Gastrocnemius medialis (tissue), 4 donors: ENCODE measurements around the gene AXL. TPM values are rescaled to one million over a fixed set of nuclear protein-coding genes. Genes with fewer than 3 reads are reported as not detected.

ENCODE experiments used
- ATAC-seq, 2 donors: fragments of 150-250 bp; one replicate each; pipeline ENCODE4 v1.9.1; 2016
- DNase-seq, 2 donors: peaks; one replicate each; pipeline ENCODE4 v3.0.0-alpha.2; 2019
- H3K27ac ChIP-seq, 4 donors: fragments of 200-600 bp; sonication (generic); 1 replicate in 1 of 4; 2 replicates in 3 of 4; pipeline ENCODE4 v1.5.1; 2016 to 2018; ENCODE audit warnings: mild to moderate bottlenecking in 2 of 4, moderate library complexity in 1 of 4
- H3K27me3 ChIP-seq, 3 donors: fragments of 200-600 bp; sonication (generic) in 2 of 3; 1 replicate in 1 of 3; 2 replicates in 2 of 3; pipeline versions ENCODE4 v1.5.1 to v1.6.0; 2016 to 2019; ENCODE audit warnings: mild to moderate bottlenecking in 1 of 3, moderate library complexity in 1 of 3
- H3K36me3 ChIP-seq, 2 donors: fragments of 200-600 bp; sonication (generic) in 1 of 2; one replicate each; pipeline ENCODE4 v1.5.1; 2017 to 2018
- H3K4me1 ChIP-seq, 2 donors: fragments of 200-600 bp; sonication (generic) in 1 of 2; one replicate each; pipeline ENCODE4 v1.5.1; 2016 to 2017; ENCODE audit warnings: mild to moderate bottlenecking in 2 of 2
- H3K4me3 ChIP-seq, 4 donors: fragments of 200-600 bp; sonication (generic) in 3 of 4; 1 replicate in 1 of 4; 2 replicates in 3 of 4; pipeline ENCODE4 v1.5.1; 2016 to 2019; ENCODE audit warnings: mild to moderate bottlenecking in 2 of 4
- H3K9me3 ChIP-seq, 3 donors: fragments of 200-600 bp; sonication (generic) in 2 of 3; 1 replicate in 1 of 3; 2 replicates in 2 of 3; pipeline ENCODE4 v1.5.1; 2016 to 2019
- POLR2A ChIP-seq, 2 donors: fragments of 450-650 bp; IDR thresholded peaks; one replicate each; pipeline ENCODE4 v1.6.1; 2017; ENCODE audit warnings: antibody characterized with exemption in 2 of 2, mild to moderate bottlenecking in 2 of 2, moderate library complexity in 2 of 2
- in situ Hi-C, 4 donors: fragments of 200-750 bp; cut with MboI; loops; one replicate each; pipeline versions ENCODE4 v1.15.0 to v1.8.0; 2017; ENCODE audit warnings: low sequenced_read_pairs in 4 of 4
- intact Hi-C: fragments of 100-400 bp; cut with DNase I; formaldehyde crosslinking; loops from one replicate; pipeline ENCODE4 v1.15.1; 2023; ENCODE audit warnings: low total_unique reads
- total RNA-seq, 4 donors: library from RNA; depleted of rRNA; stranded (reverse); fragments of >200 nt; gene quantifications; one replicate each; pipeline versions ENCODE4 v1.1.0 to v1.2.3, GENCODE V29; 2016
- TF ChIP-seq, protein P1 (sequence below), 5 experiments: fragments of 450-650 bp in 3 of 5; fragments of 200-600 bp in 2 of 5; sonication (generic) in 2 of 5; IDR thresholded peaks in 4 of 5; conservative IDR thresholded peaks in 1 of 5; 1 replicate in 4 of 5; 2 replicates in 1 of 5; pipeline ENCODE4 v1.5.1; 2016 to 2019; ENCODE audit warnings: antibody characterized with exemption in 5 of 5, mild to moderate bottlenecking in 3 of 5, moderate library complexity in 3 of 5

The AXL gene
- total RNA-seq, 4 donors from 2014 or later, result 17.4 to 49.2 (median 37.4) TPM

DNA sequence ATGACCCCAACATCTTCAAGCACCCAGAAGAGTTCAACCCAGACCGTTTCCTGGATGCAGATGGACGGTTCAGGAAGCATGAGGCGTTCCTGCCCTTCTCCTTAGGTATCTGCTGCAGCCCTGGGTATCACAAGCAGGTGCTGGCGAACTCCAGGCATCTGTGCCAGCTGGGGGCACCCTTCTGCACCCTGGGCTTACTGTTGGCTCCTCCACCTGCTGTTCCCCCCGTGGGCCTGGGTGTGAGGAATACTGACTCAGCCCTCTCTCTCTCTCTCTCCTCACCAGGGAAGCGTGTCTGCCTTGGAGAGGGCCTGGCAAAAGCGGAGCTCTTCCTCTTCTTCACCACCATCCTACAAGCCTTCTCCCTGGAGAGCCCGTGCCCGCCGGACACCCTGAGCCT is 13.0 kb upstream of the AXL start:
- no peak for DNase-seq
- H3K27ac ChIP-seq, result peak overlapping the region in 3 of 4 donors; percentile 31 to 61 (median 58)
- intact Hi-C loops (no loop called here), in situ Hi-C loops (loop anchor here in 1 of 4 donors (5.0 kb wide), 1 partner anchor 106 kb away; the partner anchor contains the start of gene CCDC97)
- no peak overlapping the region for H3K4me3 ChIP-seq
- no peaks in the 10 kb centered on the region for H3K27me3 ChIP-seq
- ATAC-seq, result no peak
- H3K36me3 ChIP-seq, result no peaks in the 10 kb centered on the region
- no peaks in the 10 kb centered on the region for H3K9me3 ChIP-seq
- H3K4me1 ChIP-seq, result no peaks in the 10 kb centered on the region
- TF ChIP-seq, protein P1, sequence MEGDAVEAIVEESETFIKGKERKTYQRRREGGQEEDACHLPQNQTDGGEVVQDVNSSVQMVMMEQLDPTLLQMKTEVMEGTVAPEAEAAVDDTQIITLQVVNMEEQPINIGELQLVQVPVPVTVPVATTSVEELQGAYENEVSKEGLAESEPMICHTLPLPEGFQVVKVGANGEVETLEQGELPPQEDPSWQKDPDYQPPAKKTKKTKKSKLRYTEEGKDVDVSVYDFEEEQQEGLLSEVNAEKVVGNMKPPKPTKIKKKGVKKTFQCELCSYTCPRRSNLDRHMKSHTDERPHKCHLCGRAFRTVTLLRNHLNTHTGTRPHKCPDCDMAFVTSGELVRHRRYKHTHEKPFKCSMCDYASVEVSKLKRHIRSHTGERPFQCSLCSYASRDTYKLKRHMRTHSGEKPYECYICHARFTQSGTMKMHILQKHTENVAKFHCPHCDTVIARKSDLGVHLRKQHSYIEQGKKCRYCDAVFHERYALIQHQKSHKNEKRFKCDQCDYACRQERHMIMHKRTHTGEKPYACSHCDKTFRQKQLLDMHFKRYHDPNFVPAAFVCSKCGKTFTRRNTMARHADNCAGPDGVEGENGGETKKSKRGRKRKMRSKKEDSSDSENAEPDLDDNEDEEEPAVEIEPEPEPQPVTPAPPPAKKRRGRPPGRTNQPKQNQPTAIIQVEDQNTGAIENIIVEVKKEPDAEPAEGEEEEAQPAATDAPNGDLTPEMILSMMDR (IDR thresholded peaks at IDR 0.05 in 4 of 5, conservative IDR thresholded peaks at IDR 0.05 in 1 of 5), result no peak
- TF ChIP-seq POLR2A (IDR thresholded peaks at IDR 0.05), result no peak

DNA sequence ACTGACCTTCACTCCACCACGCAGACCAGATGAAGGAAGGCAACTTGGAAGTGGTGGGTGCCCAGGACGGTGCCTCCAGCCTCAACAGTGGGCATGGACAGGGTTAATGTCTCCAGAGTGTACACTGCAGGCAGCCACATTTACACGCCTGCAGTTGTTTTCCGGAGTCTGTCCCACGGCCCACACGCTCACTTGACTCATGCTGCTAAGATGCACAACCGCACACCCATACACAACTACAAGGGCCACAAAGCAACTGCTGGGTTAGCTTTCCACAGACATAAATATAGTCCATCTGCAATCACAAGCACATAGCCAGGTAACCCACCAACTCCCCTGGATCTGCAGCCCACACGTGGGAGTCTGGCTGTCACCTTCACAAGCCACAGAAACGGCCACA is 12.6 kb upstream of the AXL start:
- ATAC-seq (no peak), DNase-seq (no peak)
- no peaks in the 10 kb centered on the region for H3K4me1 ChIP-seq
- intact Hi-C loops (no loop called here), in situ Hi-C loops (loop anchor here in 1 of 4 donors (5.0 kb wide), 1 partner anchor 106 kb away; the partner anchor contains the start of gene CCDC97)
- H3K4me3 ChIP-seq, result no peak overlapping the region
- TF ChIP-seq POLR2A (IDR thresholded peaks at IDR 0.05), result no peak
- TF ChIP-seq, protein P1 (IDR thresholded peaks at IDR 0.05 in 4 of 5, conservative IDR thresholded peaks at IDR 0.05 in 1 of 5), result no peak
- H3K9me3 ChIP-seq, result no peaks in the 10 kb centered on the region
- H3K36me3 ChIP-seq, result no peaks in the 10 kb centered on the region
- peak overlapping the region; percentile 58 to 65 (median 60) for H3K27ac ChIP-seq
- no peaks in the 10 kb centered on the region for H3K27me3 ChIP-seq

DNA sequence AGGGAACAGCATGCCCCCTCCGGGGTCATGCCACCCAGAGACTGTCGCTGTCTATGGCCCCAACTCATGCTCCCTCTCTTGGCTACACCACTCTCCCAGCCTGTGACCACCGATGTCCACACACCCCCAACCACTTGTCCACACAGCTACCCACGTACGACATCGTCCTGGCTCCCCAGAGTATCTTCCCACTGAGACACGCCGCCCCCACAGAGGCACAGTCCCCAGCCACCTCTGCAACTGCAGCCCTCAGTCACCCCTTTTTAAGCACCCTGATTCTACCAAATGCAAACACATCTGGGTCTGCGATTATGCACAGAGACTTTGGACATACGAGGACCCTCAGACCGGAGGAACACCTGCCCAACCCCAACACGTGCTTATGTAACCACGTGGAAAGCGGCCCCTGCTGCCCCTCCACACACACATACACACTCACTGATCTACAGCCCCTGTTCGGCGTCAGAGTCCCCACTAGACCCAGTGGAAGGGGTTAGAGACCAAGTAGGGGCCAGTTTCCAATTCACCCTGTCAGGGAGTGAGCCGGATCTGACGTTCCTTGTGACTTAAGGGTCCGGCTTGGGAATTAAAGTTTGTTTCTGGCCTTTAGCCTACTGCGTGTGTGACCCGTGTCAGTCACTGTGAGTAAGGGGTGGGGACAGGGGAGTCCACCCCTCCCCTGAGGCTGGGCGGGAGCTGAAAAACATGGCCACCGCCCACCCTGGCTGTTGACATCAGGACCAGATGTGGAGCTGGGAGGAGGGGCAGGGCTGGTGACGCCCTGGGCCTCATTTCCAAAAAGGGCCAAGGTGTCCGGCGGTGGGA is 11.9 kb upstream of the AXL start:
- no peak for TF ChIP-seq POLR2A (IDR thresholded peaks at IDR 0.05)
- TF ChIP-seq, protein P1 (IDR thresholded peaks at IDR 0.05 in 4 of 5, conservative IDR thresholded peaks at IDR 0.05 in 1 of 5), result no peak
- in situ Hi-C loops, result loop anchor here in 1 of 4 donors (5.0 kb wide), 1 partner anchor 105 kb away; the partner anchor contains the start of gene CCDC97
- Histone ChIP-seq H3K27ac (peak overlapping the region; percentile 58 to 65 (median 60)), H3K9me3 (no peaks in the 10 kb centered on the region), H3K4me3 (no peak overlapping the region), H3K36me3 (no peaks in the 10 kb centered on the region), H3K4me1 (no peaks in the 10 kb centered on the region), H3K27me3 (no peaks in the 10 kb centered on the region)
- intact Hi-C loops, result no loop called here
- ATAC-seq (peak; percentile 60 to 79), DNase-seq (peak; percentile 67 to 88)

DNA sequence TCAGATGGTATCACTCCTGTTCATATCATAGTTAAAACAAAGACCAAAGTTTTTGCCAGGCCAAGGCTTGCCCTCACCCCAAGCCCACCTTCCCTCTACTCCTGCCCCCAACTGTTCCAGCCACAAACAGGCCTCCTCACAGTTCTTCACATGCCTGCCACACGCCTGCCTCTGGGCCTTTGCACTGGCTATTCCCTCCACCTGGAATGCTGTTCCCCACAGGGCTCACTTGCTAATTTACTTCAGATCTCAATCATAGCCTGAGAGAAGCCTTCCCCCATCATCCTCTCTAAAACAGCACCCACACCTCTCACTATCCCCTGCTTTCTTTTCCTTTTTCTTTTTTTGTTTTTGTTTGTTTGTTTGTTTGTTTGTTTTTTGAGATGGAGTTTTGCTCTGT is 4.9 kb upstream of the AXL start:
- peak overlapping the region in 3 of 4 donors; percentile 4 to 22 (median 4) for H3K27ac ChIP-seq
- ATAC-seq (no peak), DNase-seq (no peak)
- in situ Hi-C loops, result no loop called here
- no peak overlapping the region for H3K4me3 ChIP-seq
- no peaks in the 10 kb centered on the region for H3K4me1 ChIP-seq
- H3K9me3 ChIP-seq, result no peaks in the 10 kb centered on the region
- no peaks in the 10 kb centered on the region for H3K36me3 ChIP-seq
- peaks cover 9 to 16% (median 11%) of the 10 kb centered on the region in 3 donors for H3K27me3 ChIP-seq
- TF ChIP-seq POLR2A (IDR thresholded peaks at IDR 0.05), result no peak
- TF ChIP-seq, protein P1 (IDR thresholded peaks at IDR 0.05 in 4 of 5, conservative IDR thresholded peaks at IDR 0.05 in 1 of 5), result no peak
- intact Hi-C loops, result no loop called here
